ENCODE measurements around the gene EPHA6. TPM values are rescaled to one million over a fixed set of nuclear protein-coding genes. Genes with fewer than 3 reads are reported as not detected.

The EPHA6 gene
- total and polyA plus RNA-seq, 7 experiments from 2014 or later: not detected

- H3K27me3 Mint-ChIP-seq: no peaks in the 10 kb centered on the region
- H3K9me3 ChIP-seq (ENCODE audit: control insufficient read depth in 2 of 3, low read length in 3 of 3): no peaks in the 10 kb centered on the region
- intact Hi-C loops (cut with micrococcal nuclease): no loop called here
- H3K36me3 ChIP-seq (ENCODE audit: control insufficient read depth in 2 of 3, insufficient read depth in 3 of 3, low read length in 3 of 3): no peaks in the 10 kb centered on the region
- DNase-seq (no peak), ATAC-seq (no peak)
- no peak overlapping the region for H3K27ac ChIP-seq (ENCODE audit: low read depth, low read length)
- H3K36me3 Mint-ChIP-seq: no peaks in the 10 kb centered on the region
- H3K4me1 ChIP-seq (ENCODE audit: control insufficient read depth in 2 of 2, insufficient read depth in 2 of 2, low read length in 2 of 2): no peaks in the 10 kb centered on the region
- no peak overlapping the region for H3K27ac Mint-ChIP-seq
- H3K4me1 Mint-ChIP-seq: no peaks in the 10 kb centered on the region
- no peak overlapping the region for H3K4me3 Mint-ChIP-seq
- ChIA-PET CTCF (no interaction called here), POLR2A (no interaction called here)
- peaks cover 0 to 5% (median 0%) of the 10 kb centered on the region in 11 donors for H3K9me3 Mint-ChIP-seq
- no peaks in the 10 kb centered on the region for H3K27me3 ChIP-seq (ENCODE audit: control insufficient read depth in 2 of 2, insufficient read depth in 2 of 2, low read length in 2 of 2)
- H3K4me3 ChIP-seq (ENCODE audit: low read length): no peak overlapping the region
Observed at GRCh38 chr3:96844204-96844514, 29.8 kb downstream of the EPHA6 start.

DNA sequence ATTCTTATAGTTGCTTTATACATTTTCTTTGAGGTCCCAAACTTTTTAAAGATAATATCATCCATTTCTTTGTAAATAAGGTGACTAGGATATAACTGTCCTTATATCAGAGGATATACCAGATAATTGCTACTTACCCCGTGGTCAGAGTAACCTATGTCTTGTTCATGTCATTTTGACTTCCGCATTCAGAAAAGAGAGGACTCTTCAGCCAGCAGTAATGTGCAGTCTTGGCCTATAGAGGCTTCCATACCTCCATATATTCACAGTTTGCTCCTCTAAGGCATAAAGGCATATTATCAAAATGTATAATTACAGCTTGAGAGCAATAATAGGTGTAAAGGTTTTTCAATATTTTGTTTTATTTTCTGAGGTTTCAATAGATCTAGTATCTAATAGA, 38.5 kb downstream of the EPHA6 start:
- CTCF ChIA-PET: interaction anchor here (1.1 kb wide), 1 partner anchor 575 kb away, joined by 5 read pairs; no protein-coding TSS in a partner anchor

DNA sequence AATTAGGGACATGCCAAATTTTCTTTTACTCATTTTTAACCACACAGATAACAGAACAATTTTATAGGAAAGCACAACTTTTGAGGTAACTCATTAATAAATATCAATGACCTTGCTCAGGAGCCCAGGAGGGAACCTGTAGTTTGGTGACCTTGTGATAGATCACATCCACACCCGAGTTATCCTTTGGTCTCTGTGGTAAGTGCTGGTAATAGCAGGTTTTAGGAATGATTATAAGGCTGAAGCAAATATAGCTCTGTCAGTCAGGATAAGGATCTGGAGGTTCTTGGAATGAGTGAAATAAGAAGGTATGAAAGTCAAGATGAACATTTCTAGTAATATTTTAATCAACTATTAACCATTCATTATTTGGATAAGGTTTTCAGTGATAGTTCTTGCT, 46.5 kb downstream of the EPHA6 start:
- H3K36me3 ChIP-seq (ENCODE audit: control insufficient read depth in 2 of 3, insufficient read depth in 3 of 3, low read length in 3 of 3): no peaks in the 10 kb centered on the region
- CTCF ChIA-PET: interaction anchor here (0.6 kb wide), 1 partner anchor 76 kb away, joined by 3 read pairs; no protein-coding TSS in a partner anchor
- no peaks in the 10 kb centered on the region for H3K27me3 Mint-ChIP-seq
- H3K4me3 Mint-ChIP-seq: no peak overlapping the region
- no peaks in the 10 kb centered on the region for H3K4me1 ChIP-seq (ENCODE audit: control insufficient read depth in 2 of 2, insufficient read depth in 2 of 2, low read length in 2 of 2)
- H3K36me3 Mint-ChIP-seq: no peaks in the 10 kb centered on the region
- H3K4me3 ChIP-seq (ENCODE audit: low read length): no peak overlapping the region
- POLR2A ChIA-PET: no interaction called here
- intact Hi-C loops (cut with micrococcal nuclease): loop anchor here (10.0 kb wide), 2 partner anchors 794 to 934 kb away; no protein-coding TSS in a partner anchor
- no peak overlapping the region for H3K27ac Mint-ChIP-seq
- H3K9me3 Mint-ChIP-seq: peaks cover 0 to 3% (median 0%) of the 10 kb centered on the region in 11 donors
- no peaks in the 10 kb centered on the region for H3K9me3 ChIP-seq (ENCODE audit: control insufficient read depth in 2 of 3, low read length in 3 of 3)
- ATAC-seq (no peak), DNase-seq (no peak)
- H3K4me1 Mint-ChIP-seq: no peaks in the 10 kb centered on the region
- no peak overlapping the region for H3K27ac ChIP-seq (ENCODE audit: low read depth, low read length)
- H3K27me3 ChIP-seq (ENCODE audit: control insufficient read depth in 2 of 2, insufficient read depth in 2 of 2, low read length in 2 of 2): no peaks in the 10 kb centered on the region

More for the DNA sequence above, 38.5 kb downstream of the EPHA6 start:
- no peaks in the 10 kb centered on the region for H3K4me1 Mint-ChIP-seq
- Histone ChIP-seq H3K4me3 (ENCODE audit: low read length) (no peak overlapping the region), H3K4me1 (ENCODE audit: control insufficient read depth in 2 of 2, insufficient read depth in 2 of 2, low read length in 2 of 2) (no peaks in the 10 kb centered on the region), H3K9me3 (ENCODE audit: control insufficient read depth in 2 of 3, low read length in 3 of 3) (no peaks in the 10 kb centered on the region), H3K36me3 (ENCODE audit: control insufficient read depth in 2 of 3, insufficient read depth in 3 of 3, low read length in 3 of 3) (no peaks in the 10 kb centered on the region), H3K27ac (ENCODE audit: low read depth, low read length) (no peak overlapping the region), H3K27me3 (ENCODE audit: control insufficient read depth in 2 of 2, insufficient read depth in 2 of 2, low read length in 2 of 2) (no peaks in the 10 kb centered on the region)
- POLR2A ChIA-PET: no interaction called here
- intact Hi-C loops (cut with micrococcal nuclease): no loop called here
- no peak overlapping the region for H3K4me3 Mint-ChIP-seq
- no peak overlapping the region for H3K27ac Mint-ChIP-seq
- H3K36me3 Mint-ChIP-seq: no peaks in the 10 kb centered on the region
- ATAC-seq (no peak), DNase-seq (no peak)
- peaks cover 0 to 5% (median 0%) of the 10 kb centered on the region in 11 donors for H3K9me3 Mint-ChIP-seq
- H3K27me3 Mint-ChIP-seq: no peaks in the 10 kb centered on the region

DNA sequence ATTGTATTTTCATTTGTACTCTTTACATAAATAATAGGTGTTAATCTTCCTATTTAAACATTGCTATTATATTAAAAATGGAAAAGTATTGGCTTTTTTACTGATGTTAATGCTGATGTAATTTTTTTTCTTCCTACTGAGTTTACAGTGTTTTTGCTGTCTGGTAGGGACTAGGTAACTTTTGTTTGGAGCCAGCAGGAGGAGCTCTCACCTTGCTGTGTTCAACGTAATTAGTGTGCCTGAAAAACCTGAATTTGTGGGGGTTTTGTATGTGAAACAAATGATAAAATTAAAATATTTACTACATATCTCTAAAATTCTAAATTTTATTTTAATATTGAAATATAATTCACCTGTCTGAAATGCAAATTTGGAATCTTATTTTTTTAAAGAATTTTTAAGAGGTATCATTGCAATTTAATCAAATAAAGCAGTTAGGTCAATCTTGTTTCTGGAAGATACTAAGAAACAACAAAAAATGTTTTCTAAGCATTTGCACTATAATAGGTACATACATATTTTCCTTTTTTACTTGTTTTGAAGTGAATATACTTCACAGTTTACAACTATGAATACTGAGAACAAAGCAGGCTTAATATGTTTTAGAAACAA, 48.8 kb downstream of the EPHA6 start:
- DNase-seq (no peak), ATAC-seq (no peak)
- Histone ChIP-seq H3K27ac (ENCODE audit: low read depth, low read length) (no peak overlapping the region), H3K36me3 (ENCODE audit: control insufficient read depth in 2 of 3, insufficient read depth in 3 of 3, low read length in 3 of 3) (no peaks in the 10 kb centered on the region), H3K4me1 (ENCODE audit: control insufficient read depth in 2 of 2, insufficient read depth in 2 of 2, low read length in 2 of 2) (no peaks in the 10 kb centered on the region), H3K9me3 (ENCODE audit: control insufficient read depth in 2 of 3, low read length in 3 of 3) (no peaks in the 10 kb centered on the region), H3K27me3 (ENCODE audit: control insufficient read depth in 2 of 2, insufficient read depth in 2 of 2, low read length in 2 of 2) (no peaks in the 10 kb centered on the region), H3K4me3 (ENCODE audit: low read length) (no peak overlapping the region)
- ChIA-PET CTCF (no interaction called here), POLR2A (no interaction called here)
- Mint-ChIP-seq H3K36me3 (no peaks in the 10 kb centered on the region), H3K27me3 (no peaks in the 10 kb centered on the region), H3K9me3 (peaks cover 0 to 4% (median 0%) of the 10 kb centered on the region in 11 donors), H3K27ac (no peak overlapping the region), H3K4me1 (no peaks in the 10 kb centered on the region), H3K4me3 (no peak overlapping the region)
- intact Hi-C loops (cut with micrococcal nuclease): loop anchor here (10.0 kb wide), 2 partner anchors 792 to 932 kb away; no protein-coding TSS in a partner anchor

- CTCF ChIA-PET: no interaction called here
- intact Hi-C loops (cut with micrococcal nuclease): loop anchor here (2.0 to 10.0 kb wide), 3 partner anchors 789 to 929 kb away; no protein-coding TSS in a partner anchor
- no peaks in the 10 kb centered on the region for H3K9me3 ChIP-seq (ENCODE audit: control insufficient read depth in 2 of 3, low read length in 3 of 3)
- H3K4me1 Mint-ChIP-seq: no peaks in the 10 kb centered on the region
- H3K27me3 ChIP-seq (ENCODE audit: control insufficient read depth in 2 of 2, insufficient read depth in 2 of 2, low read length in 2 of 2): no peaks in the 10 kb centered on the region
- ATAC-seq (no peak), DNase-seq (no peak)
- no peak overlapping the region for H3K4me3 ChIP-seq (ENCODE audit: low read length)
- H3K9me3 Mint-ChIP-seq: peaks cover 0 to 1% (median 0%) of the 10 kb centered on the region in 11 donors
- H3K36me3 ChIP-seq (ENCODE audit: control insufficient read depth in 2 of 3, insufficient read depth in 3 of 3, low read length in 3 of 3): no peaks in the 10 kb centered on the region
- H3K36me3 Mint-ChIP-seq: no peaks in the 10 kb centered on the region
- H3K4me1 ChIP-seq (ENCODE audit: control insufficient read depth in 2 of 2, insufficient read depth in 2 of 2, low read length in 2 of 2): no peaks in the 10 kb centered on the region
- no peaks in the 10 kb centered on the region for H3K27me3 Mint-ChIP-seq
- H3K27ac ChIP-seq (ENCODE audit: low read depth, low read length): no peak overlapping the region
- no peak overlapping the region for H3K27ac Mint-ChIP-seq
- POLR2A ChIA-PET: no interaction called here
- no peak overlapping the region for H3K4me3 Mint-ChIP-seq
Observed at GRCh38 chr3:96865605-96866004, 51.2 kb downstream of the EPHA6 start.

DNA sequence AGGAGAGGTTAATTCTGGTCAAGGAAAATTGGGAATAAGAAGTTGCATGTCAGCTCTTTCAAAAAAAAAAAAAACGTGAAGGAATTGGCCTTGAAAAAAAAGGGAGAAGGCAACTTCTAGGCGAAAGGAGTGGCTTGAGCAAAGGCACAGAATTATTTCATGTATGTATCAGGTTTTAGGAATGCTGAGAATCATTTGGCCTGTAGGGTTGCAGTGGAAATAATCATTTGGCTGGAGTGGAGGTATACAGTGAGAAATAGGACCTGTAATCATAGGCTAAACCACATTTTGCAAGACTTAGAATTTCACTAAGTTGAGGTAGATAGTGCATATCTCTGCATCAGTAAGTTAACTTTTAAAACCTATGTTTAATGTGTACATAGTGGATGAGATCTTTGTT, 54.9 kb downstream of the EPHA6 start:
- DNase-seq (no peak), ATAC-seq (no peak)
- H3K36me3 Mint-ChIP-seq: no peaks in the 10 kb centered on the region
- Histone ChIP-seq H3K36me3 (ENCODE audit: control insufficient read depth in 2 of 3, insufficient read depth in 3 of 3, low read length in 3 of 3) (no peaks in the 10 kb centered on the region), H3K4me1 (ENCODE audit: control insufficient read depth in 2 of 2, insufficient read depth in 2 of 2, low read length in 2 of 2) (no peaks in the 10 kb centered on the region), H3K27me3 (ENCODE audit: control insufficient read depth in 2 of 2, insufficient read depth in 2 of 2, low read length in 2 of 2) (no peaks in the 10 kb centered on the region), H3K9me3 (ENCODE audit: control insufficient read depth in 2 of 3, low read length in 3 of 3) (no peaks in the 10 kb centered on the region), H3K27ac (ENCODE audit: low read depth, low read length) (no peak overlapping the region), H3K4me3 (ENCODE audit: low read length) (no peak overlapping the region)
- intact Hi-C loops (cut with micrococcal nuclease): loop anchor here (10.0 kb wide), 2 partner anchors 785 to 925 kb away; no protein-coding TSS in a partner anchor
- ChIA-PET POLR2A (no interaction called here), CTCF (no interaction called here)
- peaks cover 0 to 3% (median 0%) of the 10 kb centered on the region in 11 donors for H3K9me3 Mint-ChIP-seq
- H3K27me3 Mint-ChIP-seq: no peaks in the 10 kb centered on the region
- no peaks in the 10 kb centered on the region for H3K4me1 Mint-ChIP-seq
- no peak overlapping the region for H3K27ac Mint-ChIP-seq
- no peak overlapping the region for H3K4me3 Mint-ChIP-seq

DNA sequence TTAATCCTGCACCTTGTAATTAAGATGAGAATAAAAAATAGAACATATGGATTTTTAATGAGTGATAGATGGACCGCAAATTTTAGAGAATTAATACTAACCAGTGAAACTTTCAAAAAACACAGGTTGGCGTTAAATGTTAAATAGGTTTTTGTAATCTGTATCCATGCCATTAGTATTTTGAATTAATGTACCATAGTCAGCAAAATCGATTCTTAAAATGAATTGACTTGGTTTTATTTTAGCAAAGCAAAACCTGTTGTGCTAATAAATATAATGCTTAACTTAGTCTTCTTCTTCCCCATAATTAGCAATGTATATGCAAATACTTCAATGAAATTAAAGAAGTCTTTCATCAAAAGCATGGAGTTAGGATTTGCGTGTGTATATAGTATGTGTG, 63.1 kb downstream of the EPHA6 start:
- ATAC-seq (no peak), DNase-seq (no peak)
- Mint-ChIP-seq H3K36me3 (no peaks in the 10 kb centered on the region), H3K4me1 (no peaks in the 10 kb centered on the region), H3K27me3 (no peaks in the 10 kb centered on the region), H3K27ac (no peak overlapping the region), H3K9me3 (peaks cover 0 to 8% (median 0%) of the 10 kb centered on the region in 11 donors), H3K4me3 (no peak overlapping the region)
- no peaks in the 10 kb centered on the region for H3K36me3 ChIP-seq (ENCODE audit: control insufficient read depth in 2 of 3, insufficient read depth in 3 of 3, low read length in 3 of 3)
- H3K27ac ChIP-seq (ENCODE audit: low read depth, low read length): no peak overlapping the region
- intact Hi-C loops (cut with micrococcal nuclease): no loop called here
- H3K4me3 ChIP-seq (ENCODE audit: low read length): no peak overlapping the region
- no peaks in the 10 kb centered on the region for H3K9me3 ChIP-seq (ENCODE audit: control insufficient read depth in 2 of 3, low read length in 3 of 3)
- ChIA-PET POLR2A (no interaction called here), CTCF (no interaction called here)
- H3K4me1 ChIP-seq (ENCODE audit: control insufficient read depth in 2 of 2, insufficient read depth in 2 of 2, low read length in 2 of 2): no peaks in the 10 kb centered on the region
- H3K27me3 ChIP-seq (ENCODE audit: control insufficient read depth in 2 of 2, insufficient read depth in 2 of 2, low read length in 2 of 2): no peaks in the 10 kb centered on the region

All from naive thymus-derived CD4-positive, alpha-beta T cell (primary cell).